NCI-H2227 (cell line): ENCODE results near the gene KAT2A.
"Not testable (repeated sequence)": the region's sequence is repeated elsewhere in the genome, so short reads cannot be mapped to it uniquely, and the experiment has no call there.

Experiments
- DNase-seq: peaks from one replicate; lab custom pipeline; 2025; ENCODE audit not compliant: unreplicated experiment; lab: John Stamatoyannopoulos, UW

KAT2A gene

DNA sequence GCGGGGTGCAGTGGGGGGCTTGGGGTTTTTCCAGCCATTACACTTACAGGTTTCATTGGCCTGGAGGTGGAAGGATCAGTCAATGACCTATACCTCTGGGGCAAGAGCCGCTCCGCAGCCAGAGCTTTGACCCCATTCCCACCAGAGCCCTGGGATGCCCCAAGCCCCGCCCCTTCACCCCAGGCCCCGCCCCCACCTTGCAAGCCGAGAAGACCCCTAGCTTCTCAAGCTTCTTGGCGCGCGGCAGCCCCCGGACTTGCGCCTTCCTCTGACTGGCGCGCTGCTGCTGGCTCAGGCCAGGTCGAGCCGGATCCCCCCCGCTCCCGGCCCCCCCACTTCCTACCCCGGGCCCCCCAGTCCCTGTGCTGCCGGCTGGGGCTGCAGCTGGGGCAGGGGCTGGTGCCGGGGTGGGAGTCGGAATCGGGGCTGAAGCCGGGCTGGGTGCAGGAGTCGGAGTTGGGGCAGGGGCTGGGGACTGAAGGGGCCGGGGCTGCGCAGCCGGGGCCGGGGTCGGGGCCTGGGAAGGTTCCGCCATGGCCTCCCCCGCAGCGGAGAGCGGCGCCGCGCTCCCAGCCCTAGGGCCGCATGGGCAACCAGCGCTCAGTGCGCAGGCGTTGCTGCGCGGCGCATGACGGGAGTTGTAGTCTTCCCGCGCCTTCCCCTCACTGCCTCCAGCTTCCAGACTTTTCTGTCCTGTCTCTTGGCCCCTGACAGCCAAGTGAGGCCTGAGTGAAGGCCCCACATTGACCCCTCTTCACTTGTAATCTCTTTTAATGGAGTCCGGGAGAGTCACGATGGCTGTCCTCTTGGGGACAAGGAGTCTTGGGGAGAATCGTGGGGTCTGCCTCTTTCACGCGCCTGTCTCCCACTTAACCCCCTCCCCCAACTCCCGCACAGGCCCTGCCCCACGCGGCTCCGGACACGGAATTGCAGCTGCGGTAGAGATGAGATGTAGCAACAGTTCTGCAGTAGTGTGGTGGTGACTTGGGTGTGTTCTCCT lies at the start of gene KAT2A:
Gene KAT2A, minus strand, starts transcription at position 598 of the 1,000 bp plus-strand sequence. Its CDS starts 63 bp downstream, at position 535.
- peak; percentile 91 for DNase-seq

- DNase-seq = no peak
Measured at GRCh38 chr17:42169351-42169750, 48.2 kb upstream of the KAT2A start.

GRCh38 chr17:42167807-42168206 lies 46.6 kb upstream of the KAT2A start:
- no peak for DNase-seq

DNA sequence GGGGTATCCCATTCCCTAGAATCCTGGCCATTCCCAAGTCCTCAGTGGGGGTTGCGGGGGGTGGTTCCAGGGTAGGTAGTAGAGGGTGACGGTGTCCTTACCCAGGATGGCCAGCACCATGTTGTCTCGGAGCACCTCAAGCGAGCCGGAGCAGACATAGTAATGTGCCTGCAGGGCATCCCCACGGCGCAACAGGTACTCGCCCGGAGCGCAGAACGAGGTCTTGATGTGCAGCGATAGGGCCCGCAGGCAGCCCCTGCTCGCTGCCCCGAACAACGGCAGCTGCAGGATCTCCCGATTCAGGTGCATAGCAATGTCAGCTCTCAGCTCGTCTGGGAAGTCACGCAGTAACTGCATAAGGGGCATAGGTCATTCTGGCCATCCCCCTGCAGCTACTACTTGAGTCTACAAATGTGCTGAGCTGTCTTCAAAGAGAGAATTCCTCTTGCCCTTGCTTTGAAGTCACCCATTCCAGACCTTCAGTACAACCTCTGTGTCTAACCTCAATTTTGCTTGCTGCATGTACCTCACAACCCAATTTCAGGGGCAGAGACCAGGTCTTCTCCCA lies 45.1 kb upstream of the KAT2A start:
- DNase-seq = no peak

- no peak for DNase-seq
Measured at GRCh38 chr17:42165751-42166150, 44.6 kb upstream of the KAT2A start.

- DNase-seq = no peak
Measured at GRCh38 chr17:42163696-42164407, 42.7 kb upstream of the KAT2A start.

GRCh38 chr17:42163113-42163512 lies 41.9 kb upstream of the KAT2A start:
- DNase-seq = peak; percentile 22

DNA sequence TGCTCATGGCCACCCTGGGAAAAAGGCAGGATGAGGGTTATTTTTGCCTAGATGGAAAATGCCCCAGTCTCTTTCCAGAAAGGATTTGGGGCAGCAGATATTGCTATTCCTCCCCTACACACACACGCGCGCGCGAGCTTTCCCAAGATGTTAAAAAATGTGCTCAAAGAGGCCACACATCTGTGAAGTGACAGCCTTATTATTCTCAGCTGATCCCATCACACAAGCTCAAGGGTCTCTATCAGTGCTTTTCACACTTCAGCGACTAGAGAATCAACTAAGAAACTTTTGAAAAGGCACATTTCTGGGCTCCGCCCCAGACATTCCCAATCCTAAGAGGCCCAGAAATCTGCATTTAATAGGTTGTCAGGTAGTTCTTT lies 39.4 kb upstream of the KAT2A start:
- DNase-seq = no peak

GRCh38 chr17:42159796-42160530 lies 38.8 kb upstream of the KAT2A start:
- no peak for DNase-seq

DNA sequence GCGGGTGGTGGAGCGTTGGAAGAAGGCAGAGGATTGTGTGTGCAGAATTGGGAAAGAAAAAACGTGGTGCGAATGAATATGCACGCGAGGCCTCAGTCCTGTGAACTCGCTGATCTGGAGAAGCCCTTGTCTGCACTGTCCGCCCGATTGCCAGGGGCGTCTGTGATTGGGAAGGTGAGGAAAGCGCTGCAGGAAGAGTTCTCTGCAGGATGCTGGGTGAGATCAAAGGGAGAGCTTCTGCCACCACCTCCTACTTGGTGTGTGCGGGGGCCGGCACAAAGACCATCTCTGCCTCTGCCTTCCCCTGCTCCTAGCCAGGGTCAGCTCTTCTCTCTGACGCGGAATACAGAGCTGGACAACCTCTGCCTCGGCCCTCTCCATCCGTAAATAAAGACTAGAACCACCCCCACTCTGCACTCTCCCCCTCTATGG lies 34.5 kb upstream of the KAT2A start:
- DNase-seq = peak; percentile 44

DNA sequence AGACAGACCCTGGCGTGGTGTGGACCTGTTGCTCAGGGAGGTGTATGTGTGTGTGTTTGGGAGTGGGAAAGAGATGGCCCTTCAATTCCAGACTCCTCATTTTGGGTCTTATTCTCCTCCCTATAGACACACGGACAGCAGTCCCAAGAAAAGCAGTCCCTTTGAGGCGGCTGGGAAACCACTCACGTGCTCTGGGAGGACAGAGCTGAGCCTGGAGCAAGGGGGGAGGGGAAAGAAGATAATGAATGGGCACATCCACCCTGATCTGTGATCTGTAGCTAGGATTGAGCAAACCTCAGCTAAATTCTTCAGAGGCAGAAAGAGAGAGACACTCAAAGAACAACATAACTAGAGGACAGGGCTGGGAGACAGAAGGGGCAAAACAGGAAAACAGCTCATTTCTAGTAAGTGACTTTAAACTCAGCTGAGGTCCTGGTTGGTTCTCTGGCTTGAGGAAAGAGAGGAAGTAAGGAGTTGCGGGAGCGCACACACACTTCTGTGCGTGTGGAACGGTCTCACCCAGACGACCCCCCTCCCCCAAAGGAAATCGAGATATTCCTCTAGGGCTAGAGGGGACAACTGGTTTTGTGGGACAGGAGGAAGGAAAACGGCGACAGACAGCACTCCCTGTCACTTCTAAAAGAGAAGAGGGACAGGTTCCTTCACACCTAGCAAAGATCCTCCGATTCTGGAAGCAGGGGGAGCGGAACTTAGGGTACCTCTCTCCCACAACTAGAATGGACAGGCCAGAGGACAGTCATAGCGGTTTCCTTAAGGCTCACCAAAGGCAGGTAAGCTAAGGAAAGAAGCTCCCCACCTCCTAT lies 33.0 kb upstream of the KAT2A start:
- peak; percentile 33 for DNase-seq

GRCh38 chr17:42146911-42147607 lies 25.9 kb upstream of the KAT2A start:
- DNase-seq = no peak

DNA sequence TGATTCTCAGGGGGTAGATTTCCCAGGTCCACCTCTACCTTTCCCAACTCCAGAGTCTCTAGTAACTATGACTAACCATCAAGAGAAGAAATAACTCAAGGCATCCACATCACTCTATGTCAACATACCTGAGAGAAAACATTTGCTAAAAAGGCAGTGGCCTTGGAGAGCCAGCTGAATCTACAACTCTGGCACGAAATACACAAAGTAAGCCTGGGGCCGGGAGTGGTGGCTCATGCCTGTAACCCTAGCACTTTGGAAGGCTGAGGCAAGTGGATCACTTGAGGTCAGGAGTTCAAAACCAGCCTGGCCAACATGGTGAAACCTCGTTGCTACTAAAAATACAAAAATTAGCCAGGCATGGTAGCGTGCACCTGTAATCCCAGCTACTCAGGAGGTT lies 22.0 kb upstream of the KAT2A start:
- not testable (repeated sequence) for DNase-seq

DNA sequence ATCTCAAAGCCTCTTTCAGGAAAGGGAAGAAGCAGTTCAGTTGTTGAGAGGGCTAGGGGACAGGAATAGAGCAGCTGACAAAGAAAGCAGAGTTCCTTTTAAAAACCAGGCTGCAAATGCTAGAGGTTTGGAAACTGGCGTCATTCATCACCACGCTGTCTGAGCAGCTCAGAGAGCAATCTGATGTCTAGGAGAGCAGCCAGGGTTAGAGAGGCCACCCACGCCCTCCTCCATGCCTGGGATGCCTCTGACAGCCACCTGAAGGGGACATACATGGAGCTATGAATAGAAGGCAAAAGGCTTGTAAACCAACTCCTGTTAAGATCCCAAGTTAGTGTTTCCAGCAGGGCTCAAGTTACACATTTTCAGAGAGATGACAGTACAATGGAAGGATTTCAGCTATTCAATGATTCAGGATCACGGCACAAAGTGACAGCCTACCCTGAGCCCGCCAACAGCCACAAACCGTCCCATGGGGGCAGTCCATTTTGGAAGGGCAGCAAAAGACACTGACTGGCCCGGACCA lies 21.3 kb upstream of the KAT2A start:
- no peak for DNase-seq

DNA sequence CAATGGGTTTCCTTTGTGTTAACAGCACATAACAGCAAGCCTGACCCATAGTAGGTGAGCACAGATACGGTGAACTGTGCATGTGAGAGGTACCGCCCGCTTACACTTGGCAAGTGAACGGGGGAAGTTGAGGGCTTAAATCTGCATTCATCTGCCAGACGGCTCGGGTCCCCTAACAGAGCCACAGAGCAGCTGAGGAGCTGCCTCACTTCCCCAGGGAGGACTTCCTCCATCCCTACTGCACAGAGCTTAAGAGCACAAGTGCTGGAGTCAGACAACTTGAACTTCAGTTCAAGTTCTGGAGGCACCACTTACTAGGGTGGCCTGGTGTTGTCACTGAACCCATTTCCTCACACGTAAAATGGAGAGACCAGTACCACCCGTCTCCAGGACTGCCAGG lies 20.2 kb upstream of the KAT2A start:
- DNase-seq = no peak

DNA sequence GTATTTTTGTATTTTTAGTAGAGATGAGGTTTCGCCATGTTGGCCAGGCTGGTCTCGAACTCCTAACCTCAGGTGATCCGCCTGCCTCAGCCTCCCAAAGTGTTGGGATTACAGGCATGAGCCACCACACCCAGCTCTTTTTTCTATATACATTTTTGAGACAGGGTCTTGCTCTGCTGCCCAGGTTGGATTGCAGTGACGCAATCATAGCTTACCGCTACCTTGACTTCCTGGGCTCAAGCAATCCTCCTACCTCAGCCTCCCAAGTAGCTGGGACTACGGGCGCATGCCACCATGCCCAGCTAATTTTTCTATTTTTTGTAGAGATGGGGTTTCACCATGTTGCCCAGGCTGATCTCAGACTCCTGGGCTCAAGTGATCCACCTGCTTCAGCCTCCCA lies 19.5 kb upstream of the KAT2A start:
- not testable (repeated sequence) for DNase-seq

DNA sequence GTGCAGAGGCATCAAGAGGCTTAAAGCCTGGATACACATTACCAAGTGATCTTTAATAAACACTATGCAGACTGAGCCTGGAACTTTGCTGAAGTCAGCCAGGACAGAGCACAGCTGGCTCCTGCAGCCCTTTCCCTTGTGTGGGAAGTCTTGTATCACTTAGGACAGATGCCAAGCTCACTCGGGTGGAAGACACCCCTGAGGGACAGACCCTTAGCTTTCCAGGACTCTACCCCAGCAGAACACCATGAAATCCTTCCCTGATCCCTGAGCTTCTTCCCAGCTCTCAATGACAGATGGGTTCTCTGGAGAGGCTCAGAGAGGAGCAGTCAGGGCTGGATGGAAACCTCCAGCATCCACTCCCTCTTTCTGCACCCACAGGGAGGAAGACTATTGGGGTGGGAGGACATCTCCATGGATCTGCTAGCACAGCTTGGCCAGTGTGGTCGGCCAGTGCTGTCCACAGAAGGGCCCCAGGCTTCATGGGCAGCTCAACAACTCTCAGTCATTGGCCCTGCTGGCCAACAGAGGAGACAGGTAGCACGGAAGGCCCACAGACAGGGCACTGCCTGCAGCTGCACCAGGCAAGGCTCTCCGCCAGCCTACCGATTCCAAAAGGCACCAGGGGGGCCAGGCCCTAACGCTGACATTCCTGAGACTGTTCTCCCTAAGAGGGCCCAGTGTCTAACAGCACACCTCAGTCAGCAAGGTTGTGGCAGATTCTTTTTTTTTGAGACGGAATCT lies 17.8 kb upstream of the KAT2A start:
- no peak for DNase-seq

- DNase-seq = no peak
Measured at GRCh38 chr17:42136654-42137051, 15.5 kb upstream of the KAT2A start.
